H1 (cell line): ENCODE results near the gene CCL28. TPM values are rescaled to one million over a fixed set of nuclear protein-coding genes. Genes with fewer than 3 reads are reported as not detected.
A peak's percentile ranks its signal among the peaks of the same experiment; 100 is the strongest.

Experiments used
- ASH2L ChIP-seq: fragments of 200-600, 300-600 bp; sonication (generic); IDR thresholded peaks from one replicate; pipeline ENCODE4 v1.7.1; 2017; ENCODE audit warnings: low read length
- polyA plus RNA-seq, 7 experiments: library from polyadenylated mRNA; depleted of rRNA in 3 of 7; stranded (reverse) in 5 of 7; unstranded in 2 of 7; fragments of >200 nt in 5 of 7; fragments of 200-250 nt in 2 of 7; gene quantifications; 1 replicate in 5 of 7; 2 replicates in 1 of 7; 4 replicates in 1 of 7; pipeline versions ENCODE4 v1.2.1 to v1.2.3, GENCODE V29; 2011 to 2013; ENCODE audit warnings: missing spikeins in 2 of 7, mixed read lengths in 2 of 7
- total RNA-seq: library from RNA; stranded (reverse); fragmentation: NEBNext Ultra II Directional; extraction: Animal tissue kit (Norgen Biotek cat#: 25700); gene quantifications from 2 replicates; pipeline ENCODE4 v1.2.1, GENCODE V29; 2021

The CCL28 gene
- total and polyA plus RNA-seq, 2 of the 8 experiments (the other 6 are each of a cell fraction or from before 2014, with no cell fraction given), result 0.95 TPM; not detected in 1

GRCh38 chr5:43396762-43397304, 15.4 kb downstream of the CCL28 start (continued):
- peak; percentile 47 for TF ChIP-seq ASH2L
- TF ChIP-seq, all 59 proteins: peak for 10
